Measurements from ENCODE around the gene MAP1B.

Gene MAP1B

DNA sequence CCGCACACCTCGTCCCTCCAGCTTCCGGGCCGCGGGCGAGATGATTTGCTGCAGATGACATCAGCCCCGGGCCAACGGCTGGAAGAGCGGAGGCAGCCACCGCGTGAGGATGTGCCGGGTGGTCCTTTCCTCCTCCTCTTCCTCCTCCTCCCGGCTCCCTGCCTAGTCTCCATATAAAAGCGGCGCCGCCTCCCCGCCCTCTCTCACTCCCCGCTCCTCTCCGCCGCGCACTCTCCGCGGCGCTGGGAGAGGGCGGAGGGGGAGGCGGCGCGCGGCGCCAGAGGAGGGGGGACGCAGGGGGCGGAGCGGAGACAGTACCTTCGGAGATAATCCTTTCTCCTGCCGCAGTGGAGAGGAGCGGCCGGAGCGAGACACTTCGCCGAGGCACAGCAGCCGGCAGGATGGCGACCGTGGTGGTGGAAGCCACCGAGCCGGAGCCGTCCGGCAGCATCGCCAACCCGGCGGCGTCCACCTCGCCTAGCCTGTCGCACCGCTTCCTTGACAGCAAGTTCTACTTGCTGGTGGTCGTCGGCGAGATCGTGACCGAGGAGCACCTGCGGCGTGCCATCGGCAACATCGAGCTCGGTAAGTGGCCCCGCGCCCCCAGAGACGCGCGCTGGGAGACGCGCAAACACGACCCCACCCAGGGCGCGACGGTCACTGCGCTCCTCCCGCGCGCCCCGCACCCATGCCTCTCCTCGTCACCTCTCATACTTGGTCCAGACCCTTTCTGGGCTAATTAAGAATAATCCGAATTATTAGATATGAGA is at the start of gene MAP1B:
MAP1B (plus strand) TSS at position 345 of the 770 bp plus-strand sequence; CDS start at position 402, 57 bp downstream.
- TF ChIP-seq TARDBP (IDR thresholded peaks at IDR 0.05) (no peak), FOXK2 (IDR thresholded peaks at IDR 0.05) (no peak), CTBP1 (IDR thresholded peaks at IDR 0.05; ENCODE audit: borderline replicate concordance) (0 out of 2 replicates have a peak, but pooled peaks have one; percentile 47), SUZ12 (IDR thresholded peaks at IDR 0.05) (no peak), HDGF (IDR thresholded peaks at IDR 0.05; ENCODE audit: borderline replicate concordance) (no peak), LEF1 (IDR thresholded peaks at IDR 0.05; ENCODE audit: borderline replicate concordance) (no peak)
- DNase-seq (ENCODE audit: extremely low spot score): peak; percentile 61
- CTCF ChIA-PET: no interaction called here
- POLR2A ChIA-PET: interaction anchor here (0.5 to 1.3 kb wide), 3 partner anchors 22 to 140 kb away, joined by 3 to 4 read pairs (median 3); no protein-coding TSS in a partner anchor

DNA sequence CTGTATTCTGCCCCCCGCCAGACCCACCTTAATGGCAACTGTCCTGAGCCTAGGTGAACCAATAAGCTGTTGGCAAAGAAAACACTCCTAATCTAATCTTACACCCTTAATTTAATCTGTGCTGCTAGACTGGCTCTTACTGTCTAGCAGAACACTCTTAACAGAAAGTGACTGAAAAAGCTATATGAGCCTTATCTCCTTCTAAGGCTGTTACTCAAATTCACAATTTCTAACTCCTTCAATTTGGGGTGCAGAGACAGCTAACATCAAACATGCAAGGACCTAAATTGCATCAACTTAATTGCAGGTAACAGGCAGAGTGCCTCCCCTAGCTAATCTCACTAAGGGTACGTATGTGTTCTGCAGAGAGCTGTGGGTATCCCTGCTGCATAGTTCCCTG is 49.5 kb upstream of the MAP1B start:
- DNase-seq (ENCODE audit: extremely low spot score): no peak
- TF ChIP-seq HDGF (IDR thresholded peaks at IDR 0.05; ENCODE audit: borderline replicate concordance): no peak
- TF ChIP-seq, protein P1, sequence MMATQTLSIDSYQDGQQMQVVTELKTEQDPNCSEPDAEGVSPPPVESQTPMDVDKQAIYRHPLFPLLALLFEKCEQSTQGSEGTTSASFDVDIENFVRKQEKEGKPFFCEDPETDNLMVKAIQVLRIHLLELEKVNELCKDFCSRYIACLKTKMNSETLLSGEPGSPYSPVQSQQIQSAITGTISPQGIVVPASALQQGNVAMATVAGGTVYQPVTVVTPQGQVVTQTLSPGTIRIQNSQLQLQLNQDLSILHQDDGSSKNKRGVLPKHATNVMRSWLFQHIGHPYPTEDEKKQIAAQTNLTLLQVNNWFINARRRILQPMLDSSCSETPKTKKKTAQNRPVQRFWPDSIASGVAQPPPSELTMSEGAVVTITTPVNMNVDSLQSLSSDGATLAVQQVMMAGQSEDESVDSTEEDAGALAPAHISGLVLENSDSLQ (IDR thresholded peaks at IDR 0.05): no peak
- no peak for TF ChIP-seq ZNF384 (IDR thresholded peaks at IDR 0.05)
- TF ChIP-seq BHLHE40 (IDR thresholded peaks at IDR 0.05; ENCODE audit: borderline replicate concordance): no peak
- TF ChIP-seq SP1 (IDR thresholded peaks at IDR 0.05): no peak
- no peak for TF ChIP-seq SUZ12 (IDR thresholded peaks at IDR 0.05)
- POLR2A ChIA-PET: no interaction called here
- CTCF ChIA-PET: no interaction called here

DNA sequence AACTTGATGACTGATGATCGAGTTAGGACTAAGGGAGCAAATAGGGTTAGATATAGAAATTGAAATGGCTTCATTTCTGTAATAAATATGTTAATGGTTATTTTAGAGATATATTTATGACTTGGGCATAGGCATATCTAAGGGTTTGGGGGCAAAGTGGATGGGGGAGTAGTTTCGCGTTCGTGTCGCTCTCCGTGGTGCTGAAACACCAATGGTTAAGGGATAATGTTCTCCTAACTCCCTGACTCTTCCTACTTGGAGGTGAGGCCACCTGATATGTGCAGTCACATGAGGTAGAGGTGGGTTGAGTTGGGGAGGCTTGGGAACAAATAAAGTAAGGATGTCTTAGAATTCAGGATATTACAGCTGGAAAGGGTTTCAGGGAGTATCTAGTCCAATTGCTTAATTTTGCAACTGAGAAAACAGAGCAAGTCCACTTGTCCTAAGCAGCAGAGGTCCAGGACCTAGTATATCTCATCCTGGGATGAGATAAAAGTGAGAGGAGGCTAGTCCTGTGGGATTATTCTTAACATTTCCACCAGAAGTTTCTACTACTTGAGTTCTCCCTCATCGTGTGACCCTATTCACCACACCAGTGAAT is 44.0 kb upstream of the MAP1B start:
- ChIA-PET POLR2A (no interaction called here), CTCF (no interaction called here)
- peak; percentile 54 for DNase-seq (ENCODE audit: extremely low spot score)
- no peak for TF ChIP-seq ZNF384 (IDR thresholded peaks at IDR 0.05)
- TF ChIP-seq FOXK2 (IDR thresholded peaks at IDR 0.05): no peak
- TF ChIP-seq BHLHE40 (IDR thresholded peaks at IDR 0.05; ENCODE audit: borderline replicate concordance): no peak
- TF ChIP-seq NFRKB (IDR thresholded peaks at IDR 0.05): no peak
- no peak for TF ChIP-seq LEF1 (IDR thresholded peaks at IDR 0.05; ENCODE audit: borderline replicate concordance)
- no peak for TF ChIP-seq L3MBTL2 (conservative IDR thresholded peaks at IDR 0.05)
- TF ChIP-seq FOXA1 (IDR thresholded peaks at IDR 0.05): no peak
- TF ChIP-seq, protein P1 (IDR thresholded peaks at IDR 0.05): no peak
- no peak for TF ChIP-seq HDGF (IDR thresholded peaks at IDR 0.05; ENCODE audit: borderline replicate concordance)

DNA sequence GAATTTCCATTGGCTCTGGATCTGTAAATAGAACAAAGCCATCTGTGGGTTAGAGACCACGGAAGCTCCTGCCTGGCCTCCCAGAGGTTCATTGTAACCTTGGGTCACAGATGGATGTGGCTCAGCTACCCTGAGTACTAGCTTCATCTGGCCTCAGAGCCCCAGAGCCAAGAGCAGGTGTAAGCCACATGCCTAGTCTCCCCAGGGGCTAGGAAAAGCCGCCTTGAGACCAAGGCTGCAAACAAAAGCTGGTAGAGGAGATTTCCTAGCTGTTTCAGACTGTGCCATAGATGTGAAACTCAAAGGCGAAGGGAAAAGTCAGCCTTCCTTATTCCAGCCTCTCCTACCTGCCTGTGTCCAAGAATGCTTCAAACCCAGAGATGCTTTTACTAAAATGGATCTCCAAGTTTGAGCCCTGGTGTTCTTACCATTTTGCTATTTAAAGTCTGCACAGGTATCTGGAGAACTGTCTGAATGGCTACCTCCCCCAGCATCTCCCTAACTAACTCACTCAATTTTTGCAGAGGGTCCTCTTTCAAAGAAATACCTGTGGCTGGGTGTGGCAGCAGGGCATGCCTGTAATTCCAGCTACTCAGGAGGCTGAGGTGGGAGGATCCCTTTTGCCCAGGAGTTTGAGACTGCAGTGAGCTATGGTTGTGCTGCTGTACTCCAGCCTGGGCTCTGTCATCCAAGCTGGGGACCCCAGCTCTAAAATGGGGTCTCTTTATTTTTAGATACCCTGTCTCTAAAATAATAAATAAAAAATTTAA is 42.3 kb upstream of the MAP1B start:
- DNase-seq (ENCODE audit: extremely low spot score): no peak
- ChIA-PET CTCF (no interaction called here), POLR2A (no interaction called here)
- TF ChIP-seq SP1 (IDR thresholded peaks at IDR 0.05) (no peak), ELF4 (IDR thresholded peaks at IDR 0.05) (no peak), BHLHE40 (IDR thresholded peaks at IDR 0.05; ENCODE audit: borderline replicate concordance) (no peak), CTBP1 (IDR thresholded peaks at IDR 0.05; ENCODE audit: borderline replicate concordance) (no peak), FOXM1 (IDR thresholded peaks at IDR 0.05; ENCODE audit: borderline replicate concordance) (no peak), SUZ12 (IDR thresholded peaks at IDR 0.05) (no peak), ARNT (IDR thresholded peaks at IDR 0.05) (no peak), NFRKB (IDR thresholded peaks at IDR 0.05) (no peak), TARDBP (IDR thresholded peaks at IDR 0.05) (no peak), L3MBTL2 (conservative IDR thresholded peaks at IDR 0.05) (no peak)
- TF ChIP-seq, protein P1 (IDR thresholded peaks at IDR 0.05): no peak

DNA sequence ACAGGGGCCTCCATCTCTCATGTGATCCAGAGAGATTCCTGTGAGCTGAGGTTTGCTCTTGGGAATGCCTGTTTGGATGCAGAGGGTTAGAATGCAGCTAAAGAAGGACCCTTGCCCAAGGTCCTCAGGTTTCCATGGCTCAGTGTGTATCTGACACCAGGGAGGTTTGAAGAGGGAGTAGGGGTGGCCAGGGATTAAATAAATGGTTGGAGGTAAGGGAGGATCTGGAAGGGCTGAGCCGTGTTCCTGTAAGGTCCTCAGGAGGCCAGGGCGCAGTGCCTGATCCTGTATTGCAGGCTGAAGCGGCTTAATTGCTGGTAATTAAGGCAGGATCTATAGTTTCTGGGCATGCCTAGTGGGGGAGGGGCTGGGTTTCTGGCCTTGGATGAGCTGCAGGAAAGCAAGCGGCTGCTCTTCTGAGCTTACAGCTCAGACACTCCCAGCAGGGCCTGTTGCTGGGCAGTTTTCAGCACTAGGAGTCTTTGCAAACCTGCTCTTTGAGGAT is 41.5 kb upstream of the MAP1B start:
- peak; percentile 20 for DNase-seq (ENCODE audit: extremely low spot score)
- TF ChIP-seq ARNT (IDR thresholded peaks at IDR 0.05): no peak
- POLR2A ChIA-PET: no interaction called here
- CTCF ChIA-PET: no interaction called here

DNA sequence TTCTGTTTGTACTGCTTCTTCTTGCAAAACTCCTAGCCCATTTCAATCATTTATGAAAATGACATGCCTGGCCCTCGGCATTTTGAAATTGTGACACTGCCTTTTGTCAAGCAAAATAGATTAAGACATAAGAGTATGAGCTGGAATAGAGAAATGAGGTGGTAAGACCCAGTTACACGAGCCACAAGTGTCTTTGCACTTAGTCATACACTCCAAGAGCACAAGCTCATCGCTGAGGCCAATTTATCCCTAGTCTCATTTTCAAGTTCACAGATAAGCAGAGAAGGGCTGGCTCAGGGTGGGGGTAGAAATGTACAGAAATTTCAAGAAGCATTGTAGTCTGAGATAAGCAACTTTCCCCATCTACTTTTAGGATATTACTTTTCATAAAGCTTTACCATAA is 40.6 kb upstream of the MAP1B start:
- TF ChIP-seq HDGF (IDR thresholded peaks at IDR 0.05; ENCODE audit: borderline replicate concordance) (no peak), BHLHE40 (IDR thresholded peaks at IDR 0.05; ENCODE audit: borderline replicate concordance) (no peak), TARDBP (IDR thresholded peaks at IDR 0.05) (no peak), SP1 (IDR thresholded peaks at IDR 0.05) (no peak), SUZ12 (IDR thresholded peaks at IDR 0.05) (no peak), L3MBTL2 (conservative IDR thresholded peaks at IDR 0.05) (no peak), LEF1 (IDR thresholded peaks at IDR 0.05; ENCODE audit: borderline replicate concordance) (no peak), FOXA1 (IDR thresholded peaks at IDR 0.05) (no peak), FOXM1 (IDR thresholded peaks at IDR 0.05; ENCODE audit: borderline replicate concordance) (no peak), CTBP1 (IDR thresholded peaks at IDR 0.05; ENCODE audit: borderline replicate concordance) (no peak), FOXK2 (IDR thresholded peaks at IDR 0.05) (no peak), NFRKB (IDR thresholded peaks at IDR 0.05) (no peak), ARNT (IDR thresholded peaks at IDR 0.05) (no peak), ZNF384 (IDR thresholded peaks at IDR 0.05) (no peak), ELF4 (IDR thresholded peaks at IDR 0.05) (no peak)
- TF ChIP-seq, protein P1 (IDR thresholded peaks at IDR 0.05): no peak
- ChIA-PET POLR2A (interaction anchor here (0.7 kb wide), 1 partner anchor 8 kb away, joined by 3 read pairs; no protein-coding TSS in a partner anchor), CTCF (no interaction called here)
- no peak for DNase-seq (ENCODE audit: extremely low spot score)
